Head of caudate nucleus (tissue), 42 donors: ENCODE data around the gene UBE2O.
"Not testable (repeated sequence)": the region's sequence is repeated elsewhere in the genome, so short reads cannot be mapped to it uniquely, and the experiment has no call there.

Source experiments
- DNase-seq, 42 donors: peaks; one replicate each; pipeline versions ENCODE4 v3.0.0 to v3.0.0-alpha.2; 2020 to 2021; ENCODE audit warnings: mixed read lengths in 7 of 42
- intact Hi-C: fragments of 100-400 bp; cut with DNase I; formaldehyde crosslinking; loops from one replicate; pipeline ENCODE4 v1.15.0; 2022

UBE2O gene

DNA sequence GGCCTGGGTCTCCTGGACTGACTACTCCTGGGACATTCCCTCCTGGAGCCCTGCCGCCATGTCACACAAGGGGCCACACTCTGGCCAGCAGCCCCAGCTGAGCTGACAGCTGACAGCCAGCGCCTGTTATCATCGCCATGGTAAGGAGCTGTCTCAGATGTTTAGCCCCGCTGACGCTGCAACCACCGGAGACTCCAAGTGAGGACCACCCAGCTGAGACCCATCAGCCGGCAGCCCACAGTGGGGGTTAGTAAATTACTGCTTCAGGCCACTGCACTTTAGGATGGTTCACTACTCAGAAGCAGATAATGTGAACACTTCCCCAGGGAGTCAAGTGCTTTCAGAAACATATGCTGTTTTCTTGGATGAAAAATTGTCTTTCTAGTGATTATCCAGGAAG is 83.1 kb downstream of the UBE2O start:
- intact Hi-C loops: no loop called here

DNA sequence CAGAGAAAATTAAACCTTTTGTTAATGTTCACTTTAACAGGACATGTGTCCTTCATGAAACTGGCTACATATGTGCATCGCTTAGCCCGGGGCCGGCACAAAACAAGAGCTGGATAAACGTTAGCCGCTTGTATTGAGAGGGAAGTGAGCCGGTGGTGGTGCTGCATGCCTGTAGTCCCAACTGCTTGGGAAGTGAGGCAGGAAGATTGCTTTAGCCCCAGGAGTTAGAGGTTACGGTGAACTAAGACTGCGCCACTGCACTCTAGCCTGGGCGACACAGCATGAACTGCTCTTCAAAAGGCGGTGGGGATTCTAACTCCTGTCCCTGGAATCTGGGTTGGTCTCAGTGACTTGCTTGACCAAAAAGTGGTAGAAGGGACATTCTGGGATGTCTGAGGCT is 83.6 kb downstream of the UBE2O start:
- DNase-seq: no peak
- intact Hi-C loops: no loop called here

More for the DNA sequence above, 83.1 kb downstream of the UBE2O start:
- DNase-seq: no peak

DNA sequence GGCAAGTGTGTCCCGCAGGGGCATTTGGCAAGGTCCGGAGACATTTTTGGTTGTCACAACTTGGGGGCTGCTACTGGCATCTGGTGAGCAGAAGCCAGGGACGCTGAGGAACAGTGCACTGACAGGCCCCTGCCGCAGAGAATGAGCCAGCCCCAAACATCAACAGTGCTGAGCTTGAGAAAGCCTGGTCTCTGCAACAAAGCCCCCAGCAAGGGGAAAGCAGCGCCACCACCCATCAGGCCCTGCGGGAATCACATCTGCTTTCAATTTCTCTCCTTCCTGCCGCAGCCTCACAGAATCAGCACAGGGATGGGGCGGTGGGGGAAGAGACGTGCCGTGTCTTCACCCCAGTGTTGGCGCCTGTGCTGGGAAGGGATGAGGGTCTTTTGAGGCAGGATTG is 84.4 kb downstream of the UBE2O start:
- no peak for DNase-seq
- intact Hi-C loops: no loop called here

DNA sequence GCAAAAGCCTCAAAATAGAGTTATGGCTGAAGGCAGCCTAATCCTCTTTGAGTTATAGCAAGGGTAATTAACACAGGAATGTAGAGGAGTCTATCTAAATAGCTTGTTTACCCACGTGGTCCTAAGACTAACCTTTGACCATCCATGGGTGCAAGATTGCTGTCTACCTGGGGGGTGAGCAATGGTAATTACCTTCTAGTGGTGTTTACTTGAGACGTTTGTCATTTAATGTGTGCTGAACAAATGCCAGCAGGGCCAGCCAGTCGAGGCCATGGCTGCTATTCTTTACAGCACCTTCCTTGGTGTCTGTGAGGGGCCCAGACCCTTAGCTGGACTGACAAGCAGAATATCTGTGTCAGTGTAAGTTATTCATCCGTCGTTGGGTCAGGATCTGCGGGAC is 85.3 kb downstream of the UBE2O start:
- intact Hi-C loops: no loop called here

DNA sequence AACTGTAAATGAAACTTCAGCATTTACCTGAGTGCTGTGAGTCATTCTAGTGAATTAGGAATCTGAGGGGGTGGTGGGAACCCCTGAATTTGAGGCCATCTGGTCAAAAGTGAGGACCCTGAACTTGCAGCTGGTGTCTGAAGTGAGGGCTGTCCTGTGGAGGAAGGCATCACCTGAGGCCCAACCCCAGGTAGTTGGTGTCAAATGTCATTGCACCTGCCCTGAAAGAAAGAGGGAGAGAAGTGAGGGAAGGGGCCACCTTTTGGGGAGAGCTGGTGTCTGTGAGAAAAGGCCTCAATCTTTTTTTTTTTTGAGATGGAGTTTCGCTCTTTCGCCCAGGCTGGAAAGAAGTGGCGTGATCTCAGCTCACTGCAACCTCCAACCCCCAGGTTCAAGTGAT is 86.7 kb downstream of the UBE2O start:
- DNase-seq: no peak
- intact Hi-C loops: no loop called here

More for the DNA sequence above, 85.3 kb downstream of the UBE2O start:
- DNase-seq: no peak

DNA sequence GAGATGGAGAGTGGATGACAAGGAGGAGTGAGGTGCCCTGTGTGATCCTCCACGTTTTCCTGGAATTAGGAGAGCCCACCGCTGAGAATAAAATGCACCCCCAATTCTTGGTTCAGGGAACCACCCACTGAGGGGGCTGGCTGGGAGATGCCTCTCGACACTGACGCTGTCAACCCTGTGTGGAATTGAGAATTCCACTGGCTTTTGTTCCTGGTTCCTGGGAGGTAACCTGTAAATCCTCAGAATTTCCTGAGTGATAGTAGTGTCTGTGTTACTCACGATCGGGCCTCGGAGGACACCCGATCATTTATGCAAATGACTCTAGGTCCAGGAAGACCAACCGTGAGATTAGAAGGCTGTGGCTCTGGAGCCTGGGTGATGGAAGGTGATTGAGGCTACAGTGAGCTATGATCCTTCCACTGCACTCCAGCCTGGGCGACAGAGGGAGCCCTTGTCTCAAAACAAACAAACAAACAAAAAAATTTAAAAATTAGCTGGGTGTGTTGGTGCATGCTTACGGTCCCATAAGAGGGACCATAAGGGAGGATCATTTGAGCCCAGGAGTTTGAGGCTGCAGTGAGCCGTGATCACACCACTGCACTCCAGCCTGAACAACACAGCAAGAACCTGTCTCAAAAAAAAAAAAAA is 87.6 kb downstream of the UBE2O start:
- intact Hi-C loops: no loop called here
- DNase-seq: peak in 1 of 42 donors; percentile 24

DNA sequence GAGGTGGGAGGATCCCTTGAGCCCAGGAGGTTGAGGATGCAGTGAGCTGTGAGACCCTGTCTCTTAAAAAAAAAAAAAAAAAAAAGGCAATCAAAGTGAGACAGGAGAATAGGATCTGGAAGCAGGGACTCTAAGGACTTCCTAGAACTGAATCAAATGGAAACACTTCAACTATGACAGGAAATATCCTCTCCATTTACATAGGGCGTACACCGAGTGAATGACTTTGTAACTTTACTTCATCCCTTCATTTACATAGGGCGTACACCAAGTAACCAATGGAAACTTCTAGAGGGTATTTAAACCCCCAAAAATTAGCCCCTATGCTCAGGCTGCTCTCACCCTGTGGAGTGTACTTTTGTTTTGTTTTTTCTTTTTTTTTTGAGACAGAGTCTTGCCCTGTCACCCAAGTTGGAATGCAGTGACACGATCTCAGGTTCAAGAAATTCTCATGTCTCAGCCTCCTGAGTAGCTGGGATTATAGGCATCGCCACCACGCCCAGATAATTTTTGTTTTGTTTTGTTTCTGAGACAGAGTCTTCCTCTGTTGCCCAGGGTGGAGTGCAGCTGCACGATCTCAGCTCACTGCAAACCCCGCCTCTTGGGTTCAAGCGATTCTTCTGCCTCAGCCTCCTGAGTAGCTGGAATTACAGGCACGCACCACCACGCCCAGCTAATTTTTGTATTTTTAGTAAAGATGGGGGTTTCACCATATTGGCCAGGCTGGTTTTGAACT is 89.7 kb downstream of the UBE2O start:
- intact Hi-C loops: no loop called here

DNA sequence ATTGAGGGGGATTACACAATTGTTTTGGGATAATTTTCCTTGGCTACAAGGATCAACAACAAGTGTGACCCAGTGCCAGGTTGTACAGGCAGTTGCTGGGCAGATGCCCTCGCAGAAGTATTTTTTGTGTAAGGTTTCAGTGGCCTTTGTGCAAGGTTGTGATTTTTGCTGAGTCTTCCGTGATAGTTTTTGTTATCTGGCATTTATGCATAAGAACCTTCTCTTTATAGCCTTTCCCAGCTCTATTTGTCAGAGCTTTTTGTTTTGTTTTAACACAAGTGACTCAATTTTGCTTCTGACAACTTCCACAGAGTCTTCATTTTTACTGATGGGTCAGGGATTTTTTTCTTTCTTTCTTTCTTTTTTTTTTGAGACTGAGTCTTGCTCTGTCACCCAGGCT is 92.5 kb downstream of the UBE2O start:
- no peak for DNase-seq
- intact Hi-C loops: no loop called here

More for the DNA sequence above, 89.7 kb downstream of the UBE2O start:
- no peak for DNase-seq

DNA sequence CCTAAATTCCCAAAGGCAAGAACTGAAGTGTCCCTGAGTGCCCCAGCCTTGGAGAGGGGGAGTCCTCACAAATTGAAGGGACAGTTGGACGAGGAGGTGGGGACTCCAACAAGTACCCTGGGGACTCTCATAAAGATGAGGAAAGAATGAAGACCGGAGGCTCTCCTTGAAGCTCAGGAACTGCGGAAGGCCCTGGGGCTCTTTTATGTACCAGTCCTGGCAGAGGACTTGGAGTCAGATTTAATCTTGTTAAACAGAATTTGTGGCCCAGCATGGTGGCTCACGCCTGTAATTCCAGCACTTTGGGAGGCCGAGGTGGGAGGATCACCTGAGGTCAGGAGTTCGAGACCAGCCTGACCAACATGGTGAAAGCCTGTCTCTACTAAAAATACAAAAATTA is 93.2 kb downstream of the UBE2O start:
- DNase-seq, intact Hi-C loops: not testable (repeated sequence)

DNA sequence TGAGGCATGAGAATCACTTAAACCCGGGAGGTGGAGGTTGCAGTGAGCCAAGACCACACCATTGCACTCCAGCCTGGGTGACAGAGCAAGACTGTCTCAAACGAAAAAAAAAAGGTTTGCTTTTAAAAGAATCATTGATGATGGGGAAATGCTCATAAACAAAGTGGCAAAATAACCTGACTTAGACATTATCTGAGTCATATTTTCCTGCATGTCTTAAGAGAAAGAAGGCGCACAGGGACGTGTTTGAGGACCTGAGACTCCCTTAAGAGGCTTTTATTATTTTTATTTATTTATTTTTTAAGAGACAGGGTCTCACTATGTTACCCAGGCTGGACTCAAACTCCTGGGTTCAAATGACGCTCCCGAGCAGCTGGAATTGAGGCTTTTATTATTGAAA is 93.6 kb downstream of the UBE2O start:
- intact Hi-C loops: no loop called here

DNA sequence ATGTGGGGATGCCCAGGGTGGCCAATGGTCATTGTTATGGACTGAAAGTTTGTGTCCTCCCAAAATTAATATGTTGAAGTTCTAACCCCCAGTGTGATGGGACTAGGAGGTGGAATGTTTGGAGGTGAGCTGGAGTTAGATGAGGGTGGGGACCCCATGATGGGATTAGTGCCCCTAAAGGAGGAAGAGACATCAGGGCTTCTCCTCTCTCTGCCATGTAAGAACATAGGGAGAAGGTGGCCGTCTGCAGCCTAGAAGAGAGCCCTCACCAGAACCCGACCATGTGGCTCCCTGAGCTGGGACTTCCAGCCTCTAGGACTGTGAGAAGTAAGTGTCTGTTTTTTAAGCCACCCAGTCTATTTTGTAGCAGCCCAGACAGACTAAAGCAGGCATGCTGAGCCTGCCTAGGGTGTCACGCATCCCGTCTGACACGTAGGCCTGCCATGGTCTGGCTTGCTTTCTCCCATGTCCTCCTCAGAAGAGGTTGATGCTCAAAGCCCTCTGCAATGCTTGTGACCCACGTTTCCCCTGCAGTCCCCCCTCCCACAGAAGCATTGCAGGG is 95.3 kb downstream of the UBE2O start:
- DNase-seq: no peak
- intact Hi-C loops: no loop called here

More for the DNA sequence above, 93.6 kb downstream of the UBE2O start:
- no peak for DNase-seq

DNA sequence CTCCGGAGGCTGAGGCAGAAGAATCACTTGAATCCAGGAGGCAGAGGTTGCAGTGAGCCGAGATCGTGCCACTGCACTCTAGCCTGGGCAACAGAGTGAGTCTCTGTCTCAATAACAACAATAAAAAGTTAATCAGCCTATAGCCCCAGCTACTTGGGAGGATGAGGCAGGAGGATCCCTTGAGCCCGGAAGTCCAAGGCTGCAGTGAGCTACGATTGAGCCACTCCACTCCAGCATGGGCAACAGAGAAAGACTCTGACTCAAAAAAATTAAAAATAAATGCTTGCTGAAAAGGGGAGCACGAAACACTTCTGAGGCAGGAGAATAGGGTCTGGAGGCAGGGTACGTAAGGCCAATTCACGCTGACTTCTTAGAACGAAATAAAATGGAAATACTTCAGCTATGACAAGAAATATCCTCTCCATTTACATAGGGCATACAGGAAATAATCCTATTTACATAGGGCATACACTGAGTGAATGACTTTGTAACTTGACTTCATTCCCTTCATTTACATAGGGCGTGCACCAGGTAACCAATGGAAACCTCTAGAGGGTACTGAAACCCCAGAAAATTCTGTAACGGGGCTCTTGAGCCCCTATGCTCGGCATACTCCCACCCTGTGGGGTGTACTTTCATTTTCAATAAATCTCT is 96.0 kb downstream of the UBE2O start:
- intact Hi-C loops: no loop called here
- DNase-seq: no peak

DNA sequence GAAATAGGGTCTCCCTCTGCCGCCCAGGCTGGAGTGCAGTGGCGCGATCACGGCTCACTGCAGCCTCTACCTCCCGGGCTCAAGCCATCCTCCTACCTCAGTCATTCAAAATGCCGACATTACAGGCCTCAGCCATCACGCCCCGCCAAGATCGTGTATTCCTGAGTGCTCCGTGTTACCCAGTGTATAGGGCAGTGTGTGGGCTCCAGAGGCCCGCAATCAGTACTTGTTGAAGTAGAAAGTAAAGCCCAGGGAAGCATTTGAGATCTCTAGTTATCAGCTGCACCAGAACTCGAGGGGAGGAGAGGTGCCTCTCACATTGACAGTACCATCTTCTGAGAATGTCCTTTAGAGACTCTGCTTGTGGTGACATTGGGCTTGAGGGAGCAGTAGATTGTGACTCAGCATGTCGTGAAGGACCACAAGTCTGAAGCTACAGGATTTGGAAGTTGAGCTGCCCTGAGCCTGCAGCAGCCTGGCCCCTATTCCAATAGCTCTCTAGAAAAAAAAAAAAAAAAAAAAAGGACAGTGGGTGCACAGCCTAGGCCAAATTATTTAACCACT is 98.1 kb downstream of the UBE2O start:
- peak in 1 of 42 donors; percentile 20 for DNase-seq
- intact Hi-C loops: loop anchor here (5.0 kb wide), 1 partner anchor 32 kb away; no protein-coding TSS in a partner anchor

DNA sequence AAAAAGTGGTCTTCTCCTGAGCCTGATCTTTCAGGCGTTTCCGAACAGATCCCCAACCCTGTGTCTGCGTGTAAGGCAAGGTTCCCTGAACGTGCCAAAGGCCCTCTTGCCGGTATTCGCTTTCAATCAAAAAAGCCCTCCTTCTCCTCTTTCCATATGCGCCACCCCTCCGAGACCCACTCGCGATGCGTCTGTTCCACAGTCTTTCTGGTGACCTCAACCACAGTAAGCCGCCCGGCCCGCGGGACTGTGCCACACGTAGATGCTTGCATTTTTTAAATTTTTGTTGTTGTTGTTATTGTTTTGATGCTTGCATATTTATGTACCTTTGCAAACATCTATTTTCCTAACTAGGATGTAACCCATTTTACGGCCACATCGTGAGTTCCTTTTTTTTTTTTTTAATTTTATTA is 98.6 kb downstream of the UBE2O start:
- intact Hi-C loops: loop anchor here (5.0 kb wide), 1 partner anchor 33 kb away; no protein-coding TSS in a partner anchor
- peak in 1 of 42 donors; percentile 29 for DNase-seq

DNA sequence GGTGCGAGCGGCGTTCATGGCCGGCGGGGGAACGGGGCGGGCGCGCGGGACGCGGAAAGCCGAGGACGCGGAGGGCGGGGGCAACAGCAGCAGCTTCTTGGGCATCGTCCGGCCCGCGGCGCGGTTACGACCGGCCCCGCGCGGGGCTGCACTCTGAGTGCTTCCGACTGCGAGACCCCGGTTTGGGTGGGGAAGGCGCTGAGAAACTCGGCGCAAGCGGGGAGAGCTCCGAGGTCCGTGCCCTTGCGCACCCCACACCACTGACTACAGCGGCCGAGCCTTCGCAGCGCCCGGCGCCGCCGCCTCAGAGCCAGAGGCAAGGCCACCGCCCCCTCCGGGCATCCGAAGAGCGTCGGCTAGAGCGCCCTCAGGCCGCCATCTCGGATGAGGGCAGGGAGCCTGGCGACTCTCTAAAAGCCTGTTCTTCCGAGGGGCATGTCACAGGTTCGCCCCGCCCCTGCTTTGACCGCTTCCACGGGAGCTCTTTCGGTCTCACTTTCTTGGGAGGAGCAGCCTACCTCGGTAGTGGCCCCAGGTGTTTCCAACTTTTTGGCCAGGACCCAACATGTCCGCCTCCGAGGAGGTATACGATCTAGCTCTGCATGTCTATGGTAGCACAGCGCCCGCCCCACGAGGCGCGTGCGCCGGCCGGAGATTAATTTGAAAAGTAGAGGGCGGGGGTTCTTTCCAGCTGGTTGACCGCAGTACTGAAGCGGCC is 99.2 kb downstream of the UBE2O start, which contains the start of gene PRPSAP1:
Gene PRPSAP1, minus strand, starts transcription at position 318 of the 718 bp plus-strand sequence. Its CDS starts 213 bp downstream, at position 105.
- intact Hi-C loops: loop anchor here (5.0 kb wide), 1 partner anchor 34 kb away; no protein-coding TSS in a partner anchor
- DNase-seq: peak; percentile 81 to 95 (median 90)

DNA sequence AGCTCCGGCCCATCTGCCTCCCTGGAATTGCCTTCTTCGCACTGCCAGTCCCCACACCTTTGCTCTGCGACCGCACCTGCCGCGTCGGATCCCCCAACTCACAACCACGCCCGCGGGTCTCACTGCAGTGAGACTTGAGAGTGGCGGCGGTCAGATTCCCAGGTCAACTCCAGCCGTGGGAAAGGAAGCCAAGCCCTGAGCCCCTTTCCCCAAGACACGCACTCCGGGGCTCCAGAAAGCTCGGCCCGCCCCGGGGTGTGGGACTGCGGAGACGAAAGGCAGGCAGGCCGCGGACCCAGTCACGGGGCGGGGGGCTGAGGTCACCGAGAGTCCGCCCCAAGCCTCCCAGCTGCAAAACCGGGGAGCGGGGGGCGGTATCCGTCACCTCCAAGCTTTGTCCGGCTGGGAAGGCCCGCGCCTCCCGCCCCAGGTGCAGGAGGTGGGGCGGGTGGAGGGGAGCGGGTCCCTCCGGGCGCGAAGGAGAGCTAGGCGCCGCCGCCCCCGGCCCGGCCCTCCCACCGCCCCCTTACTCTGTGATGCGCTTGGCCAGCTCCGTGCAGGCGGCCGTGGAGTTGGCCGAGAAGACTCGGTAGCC is 99.9 kb downstream of the UBE2O start:
- DNase-seq: peak in 27 of 42 donors; percentile 11 to 59 (median 32)
- intact Hi-C loops: loop anchor here (5.0 kb wide), 1 partner anchor 34 kb away; no protein-coding TSS in a partner anchor

DNA sequence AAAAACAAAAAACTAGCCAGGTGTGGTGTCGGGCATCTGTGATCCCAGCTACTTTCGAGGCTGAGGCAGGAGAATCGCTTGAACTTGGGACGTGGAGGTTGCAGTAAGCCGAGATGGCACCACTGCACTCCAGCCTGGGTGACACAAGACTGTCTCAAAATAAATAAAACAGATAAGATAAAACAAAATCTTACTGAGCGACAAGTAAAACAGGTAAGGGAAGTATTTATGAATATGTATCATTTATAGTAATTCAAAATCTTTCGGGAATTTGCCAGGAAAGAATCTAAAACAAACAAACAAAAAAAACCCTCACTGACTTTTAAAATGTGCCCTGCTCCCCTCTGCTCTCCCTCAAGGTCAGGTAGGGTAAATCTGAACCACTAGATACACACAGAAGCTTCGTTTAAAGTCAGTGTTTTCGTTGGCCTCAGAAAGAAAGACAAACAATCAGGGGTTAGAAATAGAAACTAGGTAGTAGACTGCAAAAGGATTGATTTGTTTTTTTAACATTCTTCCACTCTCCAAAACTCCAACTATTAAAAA is 101.4 kb downstream of the UBE2O start:
- DNase-seq: no peak
- intact Hi-C loops: loop anchor here (5.0 kb wide), 1 partner anchor 36 kb away; no protein-coding TSS in a partner anchor

DNA sequence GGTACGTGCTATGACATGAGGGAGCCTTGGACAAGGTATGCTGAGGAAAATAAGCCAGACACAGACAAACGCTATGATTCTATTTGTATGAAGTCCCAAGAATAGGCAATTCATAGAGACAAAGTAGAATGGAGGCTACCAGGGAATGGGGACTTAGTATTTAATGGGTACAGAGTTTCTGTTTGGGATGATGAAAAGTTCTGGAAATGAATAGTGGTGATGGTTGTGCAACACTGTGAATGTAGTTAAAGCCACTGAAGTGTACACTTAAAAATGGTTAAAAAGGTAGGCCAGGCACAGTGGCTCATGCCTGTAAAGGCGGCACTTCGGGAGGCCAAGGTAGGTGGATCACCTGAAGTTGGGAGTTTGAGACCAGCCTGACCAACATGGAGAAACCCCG is 102.5 kb downstream of the UBE2O start:
- DNase-seq: peak in 1 of 42 donors; percentile 12
- intact Hi-C loops: loop anchor here (5.0 kb wide), 1 partner anchor 37 kb away; no protein-coding TSS in a partner anchor
